Measurements from ENCODE around the gene BCL11A. TPM values are rescaled to one million over a fixed set of nuclear protein-coding genes. Genes with fewer than 3 reads are reported as not detected.
"Not testable (repeated sequence)": the region's sequence is repeated elsewhere in the genome, so short reads cannot be mapped to it uniquely, and the experiment has no call there.

BCL11A gene
- polyA plus RNA-seq, 1 donor: 15.1 TPM

GRCh38 chr2:60433018-60433596 is 120.3 kb downstream of the BCL11A start:
- DNase-seq: no peak

DNA sequence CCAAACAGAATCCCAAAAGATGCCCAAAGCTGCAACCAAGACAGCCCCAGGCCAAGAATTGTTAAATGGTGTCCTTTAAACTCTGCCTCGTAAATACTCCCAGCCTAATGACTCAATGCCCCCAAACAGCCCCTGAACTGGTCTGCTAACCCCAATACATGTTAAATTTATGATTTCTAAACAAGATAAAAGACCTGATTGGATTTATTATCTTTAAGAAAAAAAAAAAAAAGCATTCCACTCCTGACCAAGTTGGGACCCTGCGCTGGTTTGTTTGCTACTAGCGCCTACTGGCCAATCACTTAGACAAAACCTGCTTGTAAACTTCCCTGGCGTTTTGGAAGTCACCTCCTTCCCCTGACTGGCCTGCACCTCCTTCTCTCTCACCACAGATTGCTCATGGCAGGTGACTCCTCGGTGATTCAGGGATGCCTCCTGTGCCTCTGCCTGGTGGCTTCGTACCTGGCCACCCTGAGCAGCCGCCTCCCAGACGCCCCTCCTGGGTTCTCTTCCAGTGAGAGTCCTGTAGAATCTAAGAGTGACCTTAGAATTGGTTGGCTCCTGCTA is 121.3 kb downstream of the BCL11A start:
- DNase-seq: no peak

- no peak for DNase-seq
Measured at GRCh38 chr2:60429681-60430080, 123.8 kb downstream of the BCL11A start.

DNA sequence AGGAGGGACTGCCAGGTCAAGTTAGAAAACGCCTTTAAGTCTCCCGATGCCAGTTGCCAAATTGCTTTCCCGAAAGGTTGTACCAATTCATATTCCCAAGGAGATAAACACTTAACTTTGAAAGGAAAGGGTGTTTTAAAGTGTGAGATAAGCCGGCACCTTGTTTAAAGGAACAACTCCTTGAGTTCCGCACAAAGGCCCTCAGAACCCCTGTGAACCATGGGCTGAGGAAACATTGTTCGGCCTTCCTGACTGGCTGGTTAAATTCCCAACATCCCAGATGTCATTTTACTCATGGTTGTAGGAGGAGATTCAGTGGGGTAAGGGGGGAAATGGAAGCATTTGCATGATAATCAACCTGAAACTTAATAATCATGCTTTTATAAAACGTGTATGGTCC is 126.6 kb downstream of the BCL11A start:
- no peak for DNase-seq

GRCh38 chr2:60426341-60426740 is 127.1 kb downstream of the BCL11A start:
- no peak for DNase-seq

- no peak for DNase-seq
Measured at GRCh38 chr2:60424233-60424632, 129.2 kb downstream of the BCL11A start.

- DNase-seq: no peak
Measured at GRCh38 chr2:60423505-60423904, 129.9 kb downstream of the BCL11A start.

DNA sequence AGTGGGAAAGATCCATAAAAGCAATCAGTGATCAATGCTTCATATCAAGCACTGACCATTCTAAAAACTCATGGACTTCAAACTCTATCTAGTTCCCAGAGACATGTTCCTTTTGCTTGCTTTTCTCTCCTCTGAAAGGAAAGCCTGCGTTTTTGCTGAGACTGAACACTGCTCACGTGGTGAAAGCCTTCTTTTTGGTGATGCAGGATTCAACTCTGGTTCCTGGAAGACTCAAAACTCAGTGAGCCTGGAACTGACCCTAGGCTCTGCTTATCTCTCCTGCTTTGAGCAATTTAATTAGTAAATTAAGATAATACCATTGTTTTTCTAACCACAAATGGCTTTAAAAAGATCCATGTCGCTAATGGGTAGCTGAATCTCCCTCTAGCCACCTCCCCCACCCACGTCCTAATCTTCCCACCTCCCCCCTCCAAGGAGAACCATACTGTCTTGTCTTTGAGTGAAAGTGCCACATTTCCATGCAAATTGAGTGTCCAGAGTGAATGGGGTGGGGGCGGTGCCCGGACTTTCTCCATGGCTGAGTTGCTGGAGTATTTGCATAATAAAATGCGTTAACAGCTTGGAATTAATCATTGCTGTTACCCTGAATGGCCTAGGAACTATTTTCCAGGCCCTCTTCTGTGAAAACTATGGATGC is 130.5 kb downstream of the BCL11A start:
- DNase-seq: no peak

DNA sequence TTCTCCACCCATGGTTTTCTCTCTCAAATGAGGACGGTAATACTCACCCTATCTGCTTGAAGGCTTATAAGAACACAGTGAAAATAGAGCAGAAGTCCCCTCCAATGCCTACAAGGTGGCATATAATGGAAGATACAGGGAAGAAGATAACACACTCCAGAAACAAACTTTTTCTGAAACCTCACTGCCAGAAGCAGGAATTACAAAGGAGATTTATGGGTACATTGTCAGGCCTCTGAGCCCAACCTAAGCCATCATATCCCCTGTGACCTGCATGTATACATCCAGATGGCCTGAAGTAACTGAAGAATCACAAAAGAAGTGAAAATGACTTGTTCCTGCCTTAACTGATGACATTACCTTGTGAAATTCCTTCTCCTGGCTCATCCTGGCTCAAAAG is 136.2 kb downstream of the BCL11A start:
- not testable (repeated sequence) for DNase-seq

- DNase-seq: no peak
Measured at GRCh38 chr2:60416221-60417008, 137.0 kb downstream of the BCL11A start.

DNA sequence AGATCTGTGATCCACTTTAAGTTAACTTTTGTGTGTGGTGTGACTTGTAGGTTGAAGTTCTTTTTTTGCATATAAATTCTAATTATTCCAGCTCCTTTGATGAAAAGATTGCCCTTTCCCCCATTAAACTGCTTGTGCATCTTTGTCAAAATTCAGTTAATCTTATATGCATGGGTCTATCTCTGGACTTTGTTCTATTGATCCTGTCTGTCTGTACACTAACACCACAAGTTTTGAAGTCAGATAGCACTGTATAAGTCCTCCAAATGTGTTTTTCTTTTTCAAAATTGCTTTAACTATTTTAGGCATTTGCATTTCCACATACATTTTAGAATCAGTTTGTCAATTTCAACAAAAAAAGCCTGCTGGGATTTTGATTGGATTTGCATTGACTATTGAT is 137.6 kb downstream of the BCL11A start:
- no peak for DNase-seq

GRCh38 chr2:60414495-60415138 is 138.8 kb downstream of the BCL11A start:
- DNase-seq: no peak

DNA sequence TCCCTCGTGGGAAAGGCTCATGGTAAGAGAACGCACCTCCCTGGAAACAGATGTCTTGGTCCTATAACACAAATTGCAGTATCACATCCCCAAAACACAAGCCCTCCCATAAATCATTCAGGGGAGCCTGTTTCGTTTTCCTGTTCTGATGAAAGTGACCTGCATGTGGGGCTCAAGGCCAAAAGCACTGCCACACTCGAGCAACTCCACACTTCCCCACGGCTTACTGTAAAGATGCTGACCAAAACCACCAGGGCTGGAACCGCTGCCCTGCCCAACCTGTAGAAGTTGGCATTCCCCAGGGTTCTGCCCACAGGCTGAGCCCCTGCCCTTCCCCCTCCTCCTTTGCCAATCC is 139.7 kb downstream of the BCL11A start:
- no peak for DNase-seq

GRCh38 chr2:60413069-60413813 is 140.2 kb downstream of the BCL11A start:
- no peak for DNase-seq

DNA sequence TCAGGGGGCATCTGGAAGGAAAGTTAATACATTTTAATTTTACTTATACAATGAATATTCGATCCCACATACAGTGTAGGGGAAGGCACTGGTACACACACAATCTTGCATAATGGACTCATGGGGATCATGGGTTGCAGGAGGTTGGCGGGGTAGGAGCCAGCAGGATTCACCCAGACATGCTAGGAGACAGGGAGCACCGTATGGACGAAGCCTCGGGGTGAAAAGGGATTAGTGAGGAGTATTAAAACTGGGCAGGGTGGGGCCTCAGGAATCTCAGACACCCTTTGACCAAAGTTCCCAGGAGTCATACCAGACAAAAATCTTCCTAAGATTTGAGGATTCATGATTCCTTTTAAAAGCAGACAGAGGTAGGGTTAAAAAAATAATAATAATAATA is 140.8 kb downstream of the BCL11A start:
- no peak for DNase-seq

DNA sequence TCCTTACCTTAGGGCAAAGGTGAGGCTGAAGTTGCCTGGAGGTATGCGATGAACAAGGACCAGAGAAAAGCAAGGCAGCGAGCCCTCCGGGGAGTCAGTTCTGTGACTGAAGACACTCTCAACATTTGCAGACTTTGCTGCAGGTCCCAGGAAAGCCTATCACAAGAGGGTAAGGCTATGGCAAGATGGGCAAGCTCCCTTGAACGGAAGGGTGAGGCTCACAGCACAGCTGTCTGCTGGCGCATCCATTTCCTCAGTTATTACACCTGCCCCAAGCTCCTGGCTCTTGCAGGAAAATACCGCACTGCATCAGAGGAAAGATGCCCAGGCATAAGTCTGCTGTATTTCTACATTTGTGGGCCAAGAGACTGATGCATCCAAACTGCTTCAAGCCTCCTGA is 141.4 kb downstream of the BCL11A start:
- DNase-seq: no peak

- DNase-seq: no peak
Measured at GRCh38 chr2:60411295-60411694, 142.2 kb downstream of the BCL11A start.

DNA sequence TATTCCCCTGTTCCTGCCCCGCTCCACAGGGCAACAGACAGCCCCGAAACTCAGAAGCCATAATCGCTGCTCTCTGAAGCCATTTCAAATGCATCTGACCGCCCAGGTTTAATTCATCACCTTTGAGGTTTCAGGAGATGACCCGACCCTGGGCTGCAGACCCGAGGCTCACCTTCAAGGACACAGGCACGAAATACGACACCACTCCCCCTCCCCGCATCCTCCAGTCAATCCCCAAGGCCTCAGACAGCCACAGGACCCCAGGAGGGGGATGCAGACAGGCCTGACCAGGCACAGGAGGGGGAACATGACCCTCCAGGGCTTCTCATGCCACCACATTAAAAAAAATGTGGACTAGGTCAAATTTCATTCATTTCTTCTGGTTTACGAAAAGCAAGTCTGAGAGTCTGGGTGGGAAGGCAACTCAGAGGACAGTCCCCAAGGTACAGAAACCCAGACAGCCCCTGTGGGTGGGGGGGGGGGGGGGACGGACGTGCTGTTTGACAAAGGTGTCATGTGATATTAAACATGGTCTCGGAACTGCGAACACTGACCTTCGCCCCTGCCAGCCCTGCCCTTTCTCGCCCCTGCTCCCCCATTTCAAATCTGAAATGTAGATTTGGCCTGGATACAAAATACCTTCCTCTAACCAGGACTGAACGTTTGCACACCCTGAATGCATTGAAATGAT is 142.9 kb downstream of the BCL11A start:
- DNase-seq: no peak

GRCh38 chr2:60409531-60409871 is 144.0 kb downstream of the BCL11A start:
- DNase-seq: no peak

GRCh38 chr2:60408811-60409530 is 144.5 kb downstream of the BCL11A start:
- no peak for DNase-seq

- DNase-seq: no peak
Measured at GRCh38 chr2:60408207-60408606, 145.2 kb downstream of the BCL11A start.
